GM06990 (cell line): ENCODE measurements around the gene PIK3R1.

Source experiments
- DNase-seq: peaks from one replicate; pipeline ENCODE4 v3.0.0-alpha.2; 2011; ENCODE audit not compliant: insufficient read length; ENCODE audit errors: extremely low read depth
- H3K27me3 ChIP-seq: replicated peaks from 2 replicates; pipeline ENCODE4 v1.6.0; 2011; ENCODE audit warnings: low read length; ENCODE audit not compliant: control insufficient read depth, insufficient read depth
- H3K36me3 ChIP-seq: 2 replicates; pipeline ENCODE4 v1.5.1; 2011; ENCODE audit warnings: low read length; ENCODE audit not compliant: control insufficient read depth, insufficient read depth
- H3K4me3 ChIP-seq: replicated peaks from 2 replicates; pipeline ENCODE4 v1.5.1; 2011; ENCODE audit warnings: low read depth, mild to moderate bottlenecking, control low read depth, low read length
- TF ChIP-seq, protein P1 (sequence below): IDR thresholded peaks from 2 replicates; pipeline ENCODE4 v1.5.1; 2011; ENCODE audit warnings: low read length, control low read depth, mild to moderate bottlenecking, inconsistent platforms; ENCODE audit not compliant: insufficient read depth, poor library complexity, severe bottlenecking

Gene PIK3R1

GRCh38 chr5:68276740-68277139 lies 61.2 kb downstream of the PIK3R1 start:
- TF ChIP-seq, protein P1, sequence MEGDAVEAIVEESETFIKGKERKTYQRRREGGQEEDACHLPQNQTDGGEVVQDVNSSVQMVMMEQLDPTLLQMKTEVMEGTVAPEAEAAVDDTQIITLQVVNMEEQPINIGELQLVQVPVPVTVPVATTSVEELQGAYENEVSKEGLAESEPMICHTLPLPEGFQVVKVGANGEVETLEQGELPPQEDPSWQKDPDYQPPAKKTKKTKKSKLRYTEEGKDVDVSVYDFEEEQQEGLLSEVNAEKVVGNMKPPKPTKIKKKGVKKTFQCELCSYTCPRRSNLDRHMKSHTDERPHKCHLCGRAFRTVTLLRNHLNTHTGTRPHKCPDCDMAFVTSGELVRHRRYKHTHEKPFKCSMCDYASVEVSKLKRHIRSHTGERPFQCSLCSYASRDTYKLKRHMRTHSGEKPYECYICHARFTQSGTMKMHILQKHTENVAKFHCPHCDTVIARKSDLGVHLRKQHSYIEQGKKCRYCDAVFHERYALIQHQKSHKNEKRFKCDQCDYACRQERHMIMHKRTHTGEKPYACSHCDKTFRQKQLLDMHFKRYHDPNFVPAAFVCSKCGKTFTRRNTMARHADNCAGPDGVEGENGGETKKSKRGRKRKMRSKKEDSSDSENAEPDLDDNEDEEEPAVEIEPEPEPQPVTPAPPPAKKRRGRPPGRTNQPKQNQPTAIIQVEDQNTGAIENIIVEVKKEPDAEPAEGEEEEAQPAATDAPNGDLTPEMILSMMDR = no peak

GRCh38 chr5:68277431-68277830 lies 61.9 kb downstream of the PIK3R1 start:
- TF ChIP-seq, protein P1 = no peak
- DNase-seq = no peak
- peaks cover 3% of the 10 kb centered on the region for H3K36me3 ChIP-seq
- no peak overlapping the region for H3K4me3 ChIP-seq
- H3K27me3 ChIP-seq = no peaks in the 10 kb centered on the region

More at GRCh38 chr5:68276740-68277139, 61.2 kb downstream of the PIK3R1 start:
- DNase-seq = no peak
- H3K36me3 ChIP-seq = no peaks in the 10 kb centered on the region; the same call in none of the 2 replicates
- H3K4me3 ChIP-seq = no peak overlapping the region
- no peaks in the 10 kb centered on the region for H3K27me3 ChIP-seq

DNA sequence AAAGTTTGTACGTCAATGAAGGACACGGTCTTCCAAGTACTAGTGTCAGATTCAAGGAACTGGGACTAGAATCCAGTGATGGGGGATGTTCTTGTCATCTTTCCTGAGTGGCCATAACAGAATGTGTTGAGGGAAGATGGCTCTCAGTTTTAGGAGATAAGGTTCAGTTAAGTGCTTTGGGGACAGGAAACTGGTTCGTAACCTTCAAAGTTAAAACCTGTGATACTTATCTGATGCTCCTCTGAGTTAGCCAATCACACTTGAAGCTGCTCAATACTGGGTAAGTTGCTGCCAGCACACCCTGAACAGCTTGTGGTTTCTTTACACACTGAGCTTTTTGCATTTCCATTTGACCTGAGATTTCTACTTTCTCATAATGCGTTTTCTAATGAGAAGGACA lies 64.4 kb downstream of the PIK3R1 start:
- TF ChIP-seq, protein P1 = no peak
- DNase-seq = no peak
- H3K4me3 ChIP-seq = no peak overlapping the region
- H3K27me3 ChIP-seq = no peaks in the 10 kb centered on the region
- H3K36me3 ChIP-seq = peaks cover 7% of the 10 kb centered on the region

GRCh38 chr5:68282001-68282400 lies 66.4 kb downstream of the PIK3R1 start:
- TF ChIP-seq, protein P1 = no peak
- no peaks in the 10 kb centered on the region for H3K27me3 ChIP-seq

GRCh38 chr5:68283766-68284165 lies 68.2 kb downstream of the PIK3R1 start:
- Histone ChIP-seq H3K4me3 (no peak overlapping the region), H3K36me3 (peaks cover 7% of the 10 kb centered on the region), H3K27me3 (no peaks in the 10 kb centered on the region)
- DNase-seq = no peak
- TF ChIP-seq, protein P1 = no peak

More at GRCh38 chr5:68282001-68282400, 66.4 kb downstream of the PIK3R1 start:
- Histone ChIP-seq H3K4me3 (no peak overlapping the region), H3K36me3 (peaks cover 7% of the 10 kb centered on the region)
- no peak for DNase-seq
